Subcutaneous abdominal adipose tissue (tissue), 5 donors: ENCODE measurements around the gene STAC2.
A peak's percentile ranks its signal among the peaks of the same experiment; 100 is the strongest.

Source experiments
- H3K27ac ChIP-seq: one replicate; pipeline ENCODE4 v1.7.0; 2013; ENCODE audit warnings: low read depth, mild to moderate bottlenecking, inconsistent platforms, low read length, moderate library complexity
- H3K27me3 ChIP-seq, 5 donors: one replicate each; pipeline ENCODE4 v1.7.0; 2013; ENCODE audit warnings: low read length in 5 of 5, inconsistent platforms in 1 of 5; ENCODE audit not compliant: control insufficient read depth in 5 of 5, insufficient read depth in 4 of 5
- H3K36me3 ChIP-seq, 5 donors: one replicate each; pipeline ENCODE4 v1.7.0; 2013; ENCODE audit warnings: low read length in 5 of 5; ENCODE audit not compliant: control insufficient read depth in 5 of 5, insufficient read depth in 5 of 5
- H3K4me1 ChIP-seq, 5 donors: one replicate each; pipeline ENCODE4 v1.7.0; 2013; ENCODE audit warnings: low read length in 5 of 5, mild to moderate bottlenecking in 3 of 5, moderate library complexity in 1 of 5; ENCODE audit not compliant: control insufficient read depth in 5 of 5, insufficient read depth in 5 of 5
- H3K4me3 ChIP-seq, 5 donors: one replicate each; pipeline ENCODE4 v1.7.0; 2013; ENCODE audit warnings: low read length in 5 of 5, low read depth in 1 of 5
- H3K9ac ChIP-seq, 5 donors: one replicate each; pipeline ENCODE4 v1.7.0; 2013; ENCODE audit warnings: low read length in 5 of 5, mild to moderate bottlenecking in 4 of 5, moderate library complexity in 3 of 5
- H3K9me3 ChIP-seq, 5 donors: one replicate each; pipeline ENCODE4 v1.7.0; 2013; ENCODE audit warnings: low read length in 5 of 5; ENCODE audit not compliant: control insufficient read depth in 5 of 5
- donor health status: healthy.
- donor health status: healthy.
- donor health status: healthy.
- donor health status: healthy.
- donor health status: healthy.

Gene STAC2

GRCh38 chr17:39212195-39212810 lies 13.4 kb downstream of the STAC2 start:
- H3K36me3 ChIP-seq, result no peaks in the 10 kb centered on the region
- no peaks in the 10 kb centered on the region for H3K9me3 ChIP-seq
- no peak overlapping the region for H3K27ac ChIP-seq
- peaks cover 2 to 35% (median 32%) of the 10 kb centered on the region in 5 donors for H3K4me1 ChIP-seq
- H3K9ac ChIP-seq, result no peak overlapping the region
- H3K4me3 ChIP-seq, result no peak overlapping the region
- peaks cover 0 to 32% (median 22%) of the 10 kb centered on the region in 5 donors for H3K27me3 ChIP-seq

- Histone ChIP-seq H3K4me3 (peak overlapping the region in 3 of 5 donors; percentile 44 to 57 (median 50)), H3K27me3 (peaks cover 0 to 23% (median 17%) of the 10 kb centered on the region in 5 donors), H3K36me3 (peaks cover 1 to 6% (median 2%) of the 10 kb centered on the region in 5 donors), H3K9me3 (no peaks in the 10 kb centered on the region), H3K9ac (peak overlapping the region in 2 of 5 donors; percentile 23 to 45), H3K4me1 (peaks cover 2 to 35% (median 32%) of the 10 kb centered on the region in 5 donors), H3K27ac (no peak overlapping the region)
Measured at GRCh38 chr17:39210093-39210434, 15.7 kb downstream of the STAC2 start.

DNA sequence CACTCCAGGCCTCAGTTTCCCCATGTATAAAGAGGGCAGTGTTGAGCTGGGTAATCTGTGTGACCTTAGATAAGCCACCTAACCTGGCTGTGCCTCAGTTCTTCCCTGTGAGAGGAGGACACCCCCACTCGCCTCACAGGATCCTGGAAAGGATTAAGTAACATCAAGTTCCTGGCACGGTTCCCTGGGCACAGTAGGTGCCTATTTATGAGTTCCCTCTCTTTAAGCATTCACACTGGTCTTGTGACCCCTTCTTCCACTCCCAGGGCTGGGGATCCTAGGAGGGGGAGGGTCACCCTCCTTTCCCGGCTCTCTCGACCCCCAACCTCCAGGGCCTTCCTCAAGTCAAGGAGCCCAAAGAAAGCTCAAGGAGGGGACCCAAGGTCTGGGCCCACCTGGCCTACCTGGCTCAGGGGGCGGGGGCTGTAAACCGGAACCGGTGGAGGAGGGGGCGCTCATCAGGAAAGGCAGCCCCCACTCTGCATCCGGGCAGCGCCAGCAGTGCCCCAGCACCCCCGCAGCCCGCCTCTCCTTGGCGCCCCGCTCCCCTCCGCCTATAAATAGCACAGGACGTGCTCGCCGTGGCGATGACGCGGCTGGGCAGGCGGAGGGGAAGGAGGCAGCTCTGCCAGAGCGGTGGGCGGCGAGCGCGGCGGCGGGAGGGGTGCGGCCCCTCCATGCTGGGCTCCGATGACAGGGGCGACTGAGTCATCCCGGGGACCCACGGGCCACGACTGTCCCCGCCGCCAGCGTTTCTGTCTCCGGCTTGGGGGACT lies 16.2 kb downstream of the STAC2 start:
- Histone ChIP-seq H3K9ac (peak overlapping the region in 3 of 5 donors; percentile 23 to 45 (median 40)), H3K4me1 (peaks cover 2 to 35% (median 32%) of the 10 kb centered on the region in 5 donors), H3K36me3 (peaks cover 3 to 11% (median 8%) of the 10 kb centered on the region in 5 donors), H3K27ac (no peak overlapping the region), H3K4me3 (peak overlapping the region in 3 of 5 donors; percentile 44 to 57 (median 50)), H3K9me3 (no peaks in the 10 kb centered on the region), H3K27me3 (peaks cover 0 to 23% (median 13%) of the 10 kb centered on the region in 5 donors)

GRCh38 chr17:39208893-39209292 lies 16.9 kb downstream of the STAC2 start:
- Histone ChIP-seq H3K4me1 (peaks cover 2 to 35% (median 32%) of the 10 kb centered on the region in 5 donors), H3K27ac (no peak overlapping the region), H3K27me3 (peaks cover 0 to 23% (median 10%) of the 10 kb centered on the region in 5 donors), H3K36me3 (peaks cover 7 to 17% (median 14%) of the 10 kb centered on the region in 5 donors), H3K4me3 (peak overlapping the region in 1 of 5 donors; percentile 57), H3K9me3 (no peaks in the 10 kb centered on the region), H3K9ac (no peak overlapping the region)

DNA sequence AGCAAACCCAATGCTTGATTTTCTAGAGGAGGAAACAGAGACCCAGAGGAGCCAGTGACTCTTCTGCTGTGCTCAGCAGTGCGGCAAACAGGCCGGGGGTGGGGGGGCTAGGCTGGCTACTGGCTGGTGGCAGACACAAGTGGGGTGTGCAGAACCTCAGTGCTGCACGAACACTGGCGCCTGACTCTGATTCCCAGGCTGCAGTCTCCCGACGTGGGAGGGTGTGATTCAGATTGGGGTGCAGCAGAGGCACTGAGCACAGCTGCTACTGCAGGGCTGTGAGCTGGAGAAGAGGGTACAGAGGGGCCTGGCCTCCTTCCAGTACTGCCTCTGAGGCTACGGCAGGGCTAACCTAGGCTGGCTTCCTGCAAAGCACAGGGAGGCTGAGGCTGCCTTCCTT lies 17.6 kb downstream of the STAC2 start:
- no peaks in the 10 kb centered on the region for H3K9me3 ChIP-seq
- no peak overlapping the region for H3K4me3 ChIP-seq
- H3K9ac ChIP-seq, result no peak overlapping the region
- H3K4me1 ChIP-seq, result peaks cover 2 to 35% (median 31%) of the 10 kb centered on the region in 5 donors
- peaks cover 10 to 25% (median 21%) of the 10 kb centered on the region in 5 donors for H3K36me3 ChIP-seq
- peaks cover 0 to 23% (median 10%) of the 10 kb centered on the region in 5 donors for H3K27me3 ChIP-seq
- H3K27ac ChIP-seq, result no peak overlapping the region

- Histone ChIP-seq H3K4me1 (peaks cover 6 to 40% (median 34%) of the 10 kb centered on the region in 5 donors), H3K27me3 (peaks cover 0 to 13% (median 5%) of the 10 kb centered on the region in 5 donors), H3K36me3 (peaks cover 15 to 42% (median 36%) of the 10 kb centered on the region in 5 donors), H3K27ac (no peak overlapping the region), H3K4me3 (no peak overlapping the region), H3K9ac (no peak overlapping the region), H3K9me3 (no peaks in the 10 kb centered on the region)
Measured at GRCh38 chr17:39205112-39205526, 20.6 kb downstream of the STAC2 start.

- Histone ChIP-seq H3K27me3 (peaks cover 0 to 10% (median 5%) of the 10 kb centered on the region in 5 donors), H3K4me1 (peaks cover 6 to 36% (median 31%) of the 10 kb centered on the region in 5 donors), H3K9ac (no peak overlapping the region), H3K36me3 (peaks cover 15 to 42% (median 36%) of the 10 kb centered on the region in 5 donors), H3K9me3 (no peaks in the 10 kb centered on the region), H3K27ac (no peak overlapping the region), H3K4me3 (no peak overlapping the region)
Measured at GRCh38 chr17:39204245-39204644, 21.5 kb downstream of the STAC2 start.

DNA sequence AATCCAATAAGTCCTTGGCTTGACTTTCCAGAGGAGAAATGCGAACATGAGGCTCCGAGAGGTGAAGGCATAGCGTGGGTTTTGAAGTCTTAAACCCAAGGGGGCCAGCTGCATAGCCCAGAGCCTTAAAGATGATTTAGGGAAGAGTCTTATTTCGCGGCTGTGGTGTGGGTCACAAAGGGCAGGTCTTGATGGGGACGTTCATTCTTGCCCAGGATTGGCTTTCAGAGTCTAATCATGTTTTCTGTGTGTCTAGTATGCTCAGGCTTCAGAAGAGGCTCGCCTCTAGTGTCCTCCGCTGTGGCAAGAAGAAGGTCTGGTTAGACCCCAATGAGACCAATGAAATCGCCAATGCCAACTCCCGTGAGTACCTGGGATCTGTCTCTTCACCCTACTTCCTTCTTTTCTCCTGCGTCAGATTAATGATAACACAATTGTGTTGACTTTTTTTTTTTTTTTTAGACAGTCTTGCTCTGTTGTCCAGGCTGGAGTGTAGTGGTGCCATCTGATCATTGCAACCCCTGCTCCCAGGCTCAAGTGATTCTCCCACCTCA lies 24.7 kb downstream of the STAC2 start:
- peaks cover 7 to 51% (median 43%) of the 10 kb centered on the region in 5 donors for H3K4me1 ChIP-seq
- H3K27ac ChIP-seq, result peak overlapping the region; percentile 99
- H3K9ac ChIP-seq, result peak overlapping the region; percentile 98 to 100 (median 99)
- no peaks in the 10 kb centered on the region for H3K9me3 ChIP-seq
- peak overlapping the region; percentile 84 to 98 (median 91) for H3K4me3 ChIP-seq
- peaks cover 15 to 42% (median 36%) of the 10 kb centered on the region in 5 donors for H3K36me3 ChIP-seq
- H3K27me3 ChIP-seq, result peaks cover 0 to 2% (median 0%) of the 10 kb centered on the region in 5 donors

DNA sequence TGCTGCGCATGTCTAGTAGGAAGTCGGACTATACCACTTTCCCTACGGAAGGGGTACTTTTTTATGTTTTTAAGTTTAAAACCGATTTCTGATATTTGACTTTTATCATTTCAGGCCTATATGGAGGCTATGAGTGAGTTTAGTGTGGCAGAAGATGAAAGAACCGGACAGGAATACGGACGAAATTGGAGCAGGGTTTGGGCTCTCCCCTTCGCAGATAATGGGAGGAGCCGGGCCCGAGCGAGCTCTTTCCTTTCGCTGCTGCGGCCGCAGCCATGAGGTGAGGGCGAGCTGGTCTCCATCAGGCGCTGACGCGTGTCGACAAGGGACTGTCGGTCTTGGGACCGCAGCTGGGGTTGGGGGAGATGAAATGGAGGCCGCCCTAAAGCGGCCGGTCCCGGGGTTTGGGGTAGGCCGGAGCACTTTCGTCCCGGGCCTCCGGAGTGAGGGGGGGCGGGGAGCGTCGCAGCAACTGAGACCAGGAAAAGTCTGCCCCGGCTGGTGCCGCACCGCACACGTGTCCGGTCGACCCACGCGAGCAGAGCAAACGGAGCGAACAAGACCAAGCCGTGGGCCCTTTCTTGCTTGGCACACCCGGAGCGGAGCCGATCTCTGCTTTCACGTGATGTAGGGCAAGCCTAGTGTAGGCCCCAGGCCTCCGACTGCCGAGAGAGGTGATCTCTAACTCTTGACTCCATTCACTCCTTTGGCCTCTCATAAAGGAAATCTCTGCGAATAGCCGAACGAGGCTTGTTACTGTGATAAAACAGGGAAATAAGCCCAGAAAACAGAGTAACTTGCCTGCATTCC lies 25.5 kb downstream of the STAC2 start, which contains the start of gene RPL19:
TSS of gene RPL19 (plus strand) at position 214 of the 810 bp plus-strand sequence. CDS start at position 276, 62 bp downstream.
- Histone ChIP-seq H3K9ac (peak within 1 kb of the TSS; percentile 98 to 100 (median 99)), H3K36me3 (peaks cover 15 to 38% (median 36%) of the 10 kb centered on the region in 5 donors), H3K4me1 (peaks cover 9 to 58% (median 50%) of the 10 kb centered on the region in 5 donors), H3K27me3 (peaks cover 0 to 2% (median 0%) of the 10 kb centered on the region in 5 donors), H3K4me3 (peak within 1 kb of the TSS; percentile 84 to 98 (median 91)), H3K27ac (peak within 1 kb of the TSS; percentile 99), H3K9me3 (no peaks in the 10 kb centered on the region)
